ENCODE results near the gene RASA4B.
"Not testable (repeated sequence)": the region's sequence is repeated elsewhere in the genome, so short reads cannot be mapped to it uniquely, and the experiment has no call there.

RASA4B gene

DNA sequence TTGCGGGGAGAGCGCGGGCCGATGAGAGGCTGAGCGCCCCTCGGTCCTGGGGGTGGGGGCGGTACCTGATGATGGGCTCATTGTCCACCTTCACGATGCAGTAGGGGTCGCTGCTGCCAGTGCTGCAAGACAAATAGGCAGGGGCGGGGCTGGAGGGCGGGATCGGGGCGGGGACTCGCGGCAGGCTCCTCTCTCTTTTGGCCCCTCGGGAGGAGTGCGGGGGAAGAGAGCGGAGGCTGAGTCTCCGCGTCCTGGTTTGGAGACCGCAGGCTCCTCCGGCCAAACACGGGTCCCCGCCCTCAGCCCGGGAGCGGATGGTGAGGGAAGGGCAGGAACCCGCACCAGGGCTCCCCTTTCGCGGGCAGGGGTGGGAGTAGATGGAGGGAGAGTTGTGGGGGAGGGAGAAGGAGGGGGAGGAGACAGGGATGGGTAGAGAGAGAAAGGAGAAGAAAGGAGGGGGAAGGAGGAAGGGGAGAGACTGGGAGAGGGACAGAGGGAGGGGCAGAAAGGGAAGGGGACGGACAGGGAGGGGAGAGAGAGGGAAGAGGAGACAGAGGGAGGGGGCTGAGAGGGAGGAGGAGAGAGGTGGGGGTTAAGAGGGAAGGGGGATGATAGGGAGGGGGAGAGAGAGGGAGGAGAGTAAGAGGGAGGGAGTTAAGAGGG, 5.6 kb downstream of the RASA4B start:
- not testable (repeated sequence) for DNase-seq (ENCODE audit: low spot score)

DNA sequence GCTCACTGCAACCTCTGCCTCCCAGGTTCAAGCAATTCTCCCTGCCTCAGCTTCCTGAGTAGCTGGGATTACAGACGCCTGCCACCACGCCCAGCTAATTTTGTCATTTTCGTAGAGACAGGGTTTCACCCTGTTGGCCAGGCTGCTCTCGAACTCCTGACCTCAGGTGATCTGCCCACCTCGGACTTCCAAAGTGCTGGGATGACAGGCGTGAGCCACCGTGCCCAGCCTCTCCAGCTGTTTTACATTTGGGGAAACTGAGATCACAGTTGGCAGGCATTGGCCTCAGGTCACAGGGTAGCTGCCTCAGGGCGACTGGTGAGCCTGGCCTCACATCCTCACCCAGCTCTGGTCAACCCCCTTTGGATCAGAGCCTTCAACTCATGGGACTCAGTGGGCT, 7.0 kb downstream of the RASA4B start:
- not testable (repeated sequence) for DNase-seq (ENCODE audit: low spot score)

DNA sequence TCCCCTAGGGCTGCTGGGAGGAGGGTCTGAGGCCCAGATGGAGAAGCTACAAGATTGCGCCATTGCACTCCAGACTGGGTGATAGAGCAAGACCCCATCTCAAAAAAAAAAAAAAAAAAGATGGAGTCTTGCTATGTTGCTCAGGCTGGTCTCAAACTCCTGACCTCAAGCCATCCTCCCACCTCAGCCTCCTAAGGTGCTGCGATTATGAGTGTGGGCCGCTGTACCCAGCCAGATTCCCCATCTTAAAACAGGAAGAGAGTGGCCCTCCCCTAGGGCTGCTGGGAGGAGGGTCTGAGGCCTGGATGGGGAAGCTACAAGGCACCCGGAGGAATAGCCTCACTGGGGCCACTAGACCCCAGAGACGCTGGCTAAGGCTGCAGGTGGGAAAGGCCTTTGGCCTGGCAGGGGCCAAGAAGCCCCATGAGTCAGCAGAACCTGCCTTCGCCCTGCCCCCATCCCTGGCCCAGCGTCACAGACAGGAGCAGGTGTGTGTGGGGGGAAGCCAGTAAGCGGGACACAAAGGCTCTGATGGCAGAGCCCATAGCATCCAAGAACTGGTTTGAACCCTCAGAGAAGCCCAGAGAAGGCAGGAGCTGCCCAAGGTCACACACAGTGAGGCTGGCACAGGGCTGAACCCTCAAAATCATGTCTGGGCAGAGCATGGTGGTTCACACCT, 10.0 kb downstream of the RASA4B start:
- DNase-seq (ENCODE audit: low spot score), result not testable (repeated sequence)

DNA sequence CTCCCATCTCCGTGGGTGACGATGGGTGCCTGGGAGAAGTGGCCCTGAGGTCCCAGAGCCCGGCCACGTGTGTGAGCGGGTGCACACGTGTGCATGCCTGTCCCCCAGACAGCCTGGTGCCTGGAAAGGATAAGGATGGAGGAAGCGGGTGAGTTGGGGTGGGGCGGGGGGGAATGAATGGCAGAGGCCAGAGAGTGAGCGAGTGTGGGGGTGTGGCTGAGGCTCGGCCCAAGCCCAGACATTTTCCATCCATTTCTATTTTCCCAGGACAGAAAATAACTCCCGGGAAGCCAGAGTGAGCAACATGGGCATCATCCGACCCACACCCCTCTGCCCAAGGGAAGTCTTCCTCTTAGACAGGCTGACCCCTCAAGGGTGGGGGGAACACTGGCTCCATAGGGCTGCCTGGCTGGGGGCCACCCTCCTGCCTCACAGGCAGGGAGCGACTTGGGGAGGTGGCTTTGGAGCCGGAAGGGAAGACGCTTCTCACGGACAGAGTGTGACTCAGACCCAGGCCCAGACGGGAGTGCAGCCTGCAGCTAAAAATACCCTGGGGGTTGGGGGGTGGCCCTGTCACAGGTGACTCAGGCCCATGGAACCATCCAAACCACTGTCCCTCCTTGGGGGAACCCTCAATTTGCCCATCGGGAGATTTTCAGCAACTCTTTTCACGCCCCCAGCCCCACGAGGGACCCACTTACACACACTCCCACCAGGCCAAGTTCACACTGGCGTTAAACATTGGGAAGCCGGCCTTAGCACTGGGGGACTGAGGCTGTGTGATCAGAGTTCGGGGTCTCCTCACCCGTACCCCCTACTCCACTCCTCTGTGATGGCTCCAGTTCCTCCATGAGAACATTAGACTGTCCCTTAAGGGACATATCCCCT, 12.0 kb downstream of the RASA4B start:
- not testable (repeated sequence) for DNase-seq (ENCODE audit: low spot score)

DNA sequence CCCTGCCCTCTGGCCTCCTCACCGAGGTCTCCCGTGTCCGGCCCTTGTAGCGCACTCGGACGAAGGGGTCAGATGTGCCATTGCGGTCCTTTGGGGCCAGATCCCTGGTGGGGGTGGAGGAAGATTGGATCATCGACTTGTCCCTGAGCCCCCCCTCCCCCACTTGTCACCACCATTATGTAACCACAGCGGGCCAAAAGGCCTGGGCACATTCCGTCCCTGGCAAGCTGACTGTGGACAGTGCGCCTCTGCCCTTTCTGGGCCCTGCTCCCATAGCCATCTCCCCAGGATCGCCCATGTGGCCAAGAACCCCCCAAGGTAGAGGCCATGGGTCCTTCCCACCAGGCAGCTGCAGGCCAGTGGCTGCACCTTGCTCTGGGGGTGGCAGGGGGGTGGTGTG, 14.4 kb downstream of the RASA4B start:
- not testable (repeated sequence) for DNase-seq (ENCODE audit: low spot score)

DNA sequence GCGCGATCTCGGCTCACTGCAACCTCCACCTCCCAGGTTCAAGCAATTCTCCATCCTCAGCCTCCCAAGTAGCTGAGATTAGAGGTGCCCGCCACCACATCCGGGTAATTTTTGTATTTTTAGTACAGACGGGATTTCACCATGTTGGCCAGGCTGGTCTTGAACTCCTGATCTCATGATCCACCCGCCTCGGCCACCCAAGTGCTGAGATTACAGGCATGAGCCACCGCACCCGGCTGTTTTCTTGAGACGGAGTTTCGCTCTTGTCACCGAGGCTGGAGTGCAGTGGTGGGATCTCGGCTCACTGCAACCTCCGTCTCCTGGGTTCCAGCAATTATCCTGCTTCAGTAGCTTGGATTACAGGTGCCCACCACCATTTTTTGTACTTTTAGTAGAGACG, 19.3 kb downstream of the RASA4B start:
- not testable (repeated sequence) for DNase-seq (ENCODE audit: low spot score)

DNA sequence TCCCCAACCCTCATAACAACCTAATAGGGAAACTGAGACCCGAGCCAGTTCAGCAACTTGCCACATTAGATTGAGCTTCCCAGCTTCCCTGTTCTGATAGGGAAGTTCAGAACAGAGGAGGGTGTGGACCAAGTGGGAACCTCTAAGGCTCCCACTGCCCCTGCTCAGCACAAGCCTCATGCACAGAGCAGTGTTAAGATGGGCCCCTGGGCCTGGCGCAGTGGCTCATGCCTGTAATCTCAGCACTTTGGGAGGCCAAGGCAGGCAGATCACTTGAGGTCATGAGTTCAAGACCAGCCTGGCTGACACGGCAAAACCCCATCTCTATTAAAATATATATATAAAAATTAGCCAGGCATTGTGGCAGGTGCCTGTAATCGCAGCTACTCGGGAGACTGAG, 20.3 kb downstream of the RASA4B start:
- DNase-seq (ENCODE audit: low spot score), result not testable (repeated sequence)

DNA sequence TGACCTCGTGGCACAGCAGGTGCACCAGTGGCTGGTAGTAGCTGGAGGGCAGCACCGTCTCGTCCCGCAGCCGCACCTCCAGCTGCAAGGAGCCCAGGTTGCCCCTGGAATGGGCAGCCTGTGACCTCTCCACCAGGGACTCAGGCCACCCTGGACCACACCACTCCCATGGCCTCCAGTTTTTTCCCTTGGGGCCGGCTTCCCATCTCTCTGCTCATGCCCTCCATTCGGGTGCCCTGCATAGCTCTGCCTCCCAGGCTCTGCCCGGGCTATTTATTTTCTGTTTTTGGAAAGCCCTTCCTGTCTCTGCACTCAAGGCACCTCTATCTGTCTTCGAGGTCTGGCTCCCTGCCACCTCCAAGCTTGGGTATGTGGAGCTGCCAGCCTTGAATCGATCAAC, 20.7 kb downstream of the RASA4B start:
- DNase-seq (ENCODE audit: low spot score), result not testable (repeated sequence)

DNA sequence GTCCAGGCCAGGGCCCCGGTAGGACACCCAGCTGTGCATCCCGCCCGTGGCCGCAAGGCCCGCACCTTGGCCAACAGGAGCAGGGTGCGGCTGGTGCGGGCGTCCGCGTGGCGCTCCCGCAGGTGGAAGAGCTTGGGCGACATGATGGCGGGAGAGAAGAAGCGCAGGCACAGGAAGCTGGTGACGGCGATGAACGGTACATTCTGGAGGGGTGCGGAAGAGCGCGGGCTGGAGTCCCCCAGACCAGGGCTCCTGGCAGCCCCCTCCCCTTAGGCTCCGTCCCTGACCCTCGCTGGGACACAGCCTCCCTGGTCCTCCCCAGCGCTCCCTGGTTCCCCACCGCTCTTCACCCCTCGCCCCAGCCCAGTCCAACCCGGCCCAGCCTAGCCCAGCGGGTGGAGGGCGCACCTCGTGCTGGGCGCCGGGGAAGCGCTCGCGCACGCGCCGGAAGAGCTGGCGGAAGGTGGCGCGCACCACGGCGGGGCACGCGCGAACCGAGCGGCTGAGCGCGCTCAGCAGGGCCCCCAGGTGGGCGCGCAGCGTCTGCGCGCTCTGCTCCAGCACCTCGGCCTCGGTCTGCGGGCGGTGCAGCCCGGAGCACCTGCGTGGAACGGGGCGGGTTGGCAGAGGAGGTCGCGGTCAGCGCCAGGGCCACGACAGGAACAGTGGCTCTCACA, 23.0 kb downstream of the RASA4B start:
- not testable (repeated sequence) for DNase-seq (ENCODE audit: low spot score)

DNA sequence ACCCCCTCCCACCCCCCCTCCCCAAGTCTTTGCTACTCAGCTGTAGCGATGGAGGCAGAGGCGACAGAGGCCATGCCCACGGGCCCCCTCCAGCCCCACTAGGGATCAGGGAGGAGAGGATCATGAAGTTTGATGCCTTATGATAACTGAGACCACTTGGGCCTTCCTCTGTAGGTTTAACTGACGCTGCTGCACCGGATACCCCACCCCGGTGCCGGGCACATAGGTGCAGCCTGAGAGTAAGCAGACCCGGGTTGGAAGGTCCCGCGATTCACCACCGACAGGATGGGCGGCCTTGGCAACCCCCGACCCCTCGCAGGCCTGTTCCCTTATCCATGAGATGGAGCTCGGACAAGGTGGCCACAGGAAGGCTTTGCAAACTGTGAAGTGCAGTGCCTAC, 23.6 kb downstream of the RASA4B start:
- DNase-seq (ENCODE audit: low spot score), result not testable (repeated sequence)

DNA sequence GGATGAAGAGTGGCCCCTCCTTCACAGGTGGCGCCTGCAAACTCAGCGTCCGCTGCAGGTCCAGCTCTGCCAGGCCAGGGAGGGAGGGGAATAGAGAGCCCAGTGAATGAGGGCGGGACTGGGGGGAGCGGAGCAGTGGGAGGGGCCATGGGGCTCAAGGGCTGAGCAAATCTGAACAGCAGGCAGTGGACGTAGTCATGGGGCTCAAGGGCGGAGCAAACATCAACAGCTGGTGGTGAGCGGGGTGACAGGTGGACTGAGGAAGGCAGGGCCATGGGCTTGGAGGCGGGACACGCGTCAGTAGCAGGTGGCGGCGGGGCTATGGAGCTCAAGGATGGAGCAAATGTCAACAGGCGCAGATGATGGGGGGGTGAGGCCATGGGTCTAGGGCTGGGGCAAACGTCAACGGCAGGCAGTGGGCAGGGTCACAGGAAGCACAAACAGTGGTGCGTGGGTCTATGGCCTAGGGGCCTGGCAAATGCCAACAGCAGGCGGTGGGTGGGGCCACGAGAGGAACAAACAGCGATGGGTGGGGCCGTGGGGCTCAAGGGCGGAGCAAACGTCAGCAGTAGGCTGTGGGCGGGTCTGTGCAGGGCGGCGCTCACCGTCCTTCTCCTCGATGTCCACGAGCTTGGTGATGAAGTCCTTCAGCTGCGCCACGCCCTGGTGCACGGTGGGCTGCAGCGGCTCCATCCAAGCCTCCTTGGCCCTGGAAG, 24.2 kb downstream of the RASA4B start:
- DNase-seq (ENCODE audit: low spot score), result not testable (repeated sequence)

DNA sequence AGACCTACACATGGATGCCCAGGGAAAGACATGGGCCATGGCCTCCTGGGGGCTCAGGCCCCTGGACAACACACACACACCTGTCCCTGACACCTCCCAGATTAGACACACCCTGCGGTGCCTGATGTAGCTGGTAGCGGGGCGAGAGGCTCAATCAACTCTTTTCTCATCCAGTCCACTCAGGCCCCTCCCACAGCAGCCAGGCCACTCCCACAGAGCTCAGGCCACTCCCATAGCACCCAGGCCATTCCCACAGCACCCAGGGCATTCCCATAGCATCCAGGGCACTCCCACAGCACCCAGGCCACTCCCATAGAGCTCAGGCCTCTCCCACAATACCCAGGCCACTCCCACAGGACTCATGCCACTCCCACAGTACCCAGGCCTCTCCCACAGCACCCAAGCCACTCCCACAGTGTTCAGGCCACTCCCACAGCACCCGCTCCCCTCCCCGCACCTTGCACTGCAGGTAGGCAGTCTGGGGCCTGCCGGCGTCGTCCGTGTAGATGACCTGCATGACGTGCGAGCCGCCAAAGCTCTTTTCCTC, 27.0 kb downstream of the RASA4B start:
- not testable (repeated sequence) for DNase-seq (ENCODE audit: low spot score)

DNA sequence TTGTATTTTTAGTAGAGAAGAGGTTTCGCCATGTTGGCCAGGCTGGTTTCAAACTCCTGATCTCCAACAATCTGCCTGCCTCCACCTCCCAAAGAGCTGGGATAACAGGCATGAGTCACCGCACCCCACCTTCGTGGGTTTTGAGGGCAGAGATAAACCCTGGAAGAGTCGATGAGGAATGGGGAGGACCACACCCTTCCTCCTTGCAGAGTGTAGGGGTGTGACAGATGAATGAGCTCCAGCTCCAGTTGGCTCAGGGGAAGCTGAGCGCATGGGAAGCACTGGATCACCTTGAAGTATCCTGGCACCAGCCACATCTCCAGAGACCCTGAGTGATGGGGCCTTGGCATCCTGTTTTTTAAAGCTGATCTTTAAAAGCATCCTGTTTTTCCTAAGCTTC, 33.3 kb downstream of the RASA4B start:
- DNase-seq (ENCODE audit: low spot score), result not testable (repeated sequence)

DNA sequence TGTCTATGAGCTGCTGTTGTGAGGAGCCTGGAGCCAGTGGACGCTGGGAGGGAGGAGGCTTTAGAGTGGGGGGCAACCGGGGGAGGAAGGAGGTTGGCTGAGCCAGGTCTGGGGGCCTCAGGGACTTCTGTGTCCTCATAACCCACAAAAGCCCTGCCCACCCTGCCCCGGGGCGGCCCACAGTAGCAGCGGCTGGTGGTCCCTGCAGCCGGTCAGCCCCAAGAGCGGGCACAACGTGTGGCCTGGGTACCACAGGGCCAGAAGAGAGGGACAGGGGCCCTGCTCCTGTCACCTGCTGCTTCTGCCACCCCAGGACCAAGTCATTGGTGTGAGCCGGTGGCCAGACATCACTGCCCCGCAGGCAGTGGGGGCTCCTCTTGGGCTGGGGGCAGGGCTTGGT, 35.6 kb downstream of the RASA4B start:
- DNase-seq (ENCODE audit: low spot score), result not testable (repeated sequence)

DNA sequence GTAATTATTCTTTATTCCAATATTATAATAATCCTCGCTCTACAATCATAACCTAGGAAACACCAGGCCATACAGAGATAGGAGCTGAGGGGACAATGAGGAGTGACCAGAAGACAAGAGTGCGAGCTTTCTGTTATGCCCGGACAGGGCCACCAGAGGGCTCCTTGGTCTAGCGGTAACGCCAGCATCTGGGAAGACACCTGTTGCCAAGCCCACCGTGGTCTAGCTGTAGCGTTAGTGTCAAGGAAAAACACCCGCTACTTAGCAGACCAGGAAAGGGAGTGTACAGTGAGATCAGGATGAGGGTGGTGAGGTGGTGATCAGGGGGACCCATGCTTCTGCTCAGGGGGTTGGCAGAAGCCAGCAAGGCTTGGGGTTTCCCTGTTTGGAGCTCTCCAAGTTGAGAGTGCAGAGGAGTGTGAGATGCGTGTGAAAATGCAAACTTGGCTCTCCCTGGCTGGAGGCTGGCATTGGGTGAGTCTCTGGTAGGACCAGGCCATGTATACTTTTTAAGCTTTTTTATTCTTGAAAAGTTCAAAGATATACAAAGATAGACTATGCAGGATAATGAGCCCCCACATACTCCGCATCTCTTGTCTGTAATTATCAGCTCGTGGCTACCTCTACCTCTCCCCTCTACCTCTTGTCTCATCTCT, 37.5 kb downstream of the RASA4B start:
- not testable (repeated sequence) for DNase-seq (ENCODE audit: low spot score)

DNA sequence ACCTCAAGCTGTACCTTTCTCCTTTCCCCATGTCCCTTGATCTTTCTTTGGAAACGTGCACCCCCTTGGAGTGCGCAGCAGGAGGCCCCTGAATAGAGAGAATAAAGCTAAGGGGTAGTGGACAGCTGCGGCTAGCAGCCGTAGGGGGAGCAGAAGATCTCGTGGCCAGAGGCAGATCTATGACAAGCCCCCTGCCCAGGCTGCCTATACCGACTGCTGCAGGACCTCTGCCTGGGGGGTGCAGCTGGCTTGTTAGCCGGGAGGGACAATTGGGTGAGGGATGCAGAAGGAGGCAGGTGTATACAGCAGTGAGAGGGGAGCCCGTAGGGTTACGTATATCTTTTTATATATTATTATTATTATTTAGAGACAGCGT, 38.4 kb downstream of the RASA4B start:
- not testable (repeated sequence) for DNase-seq (ENCODE audit: low spot score)

DNA sequence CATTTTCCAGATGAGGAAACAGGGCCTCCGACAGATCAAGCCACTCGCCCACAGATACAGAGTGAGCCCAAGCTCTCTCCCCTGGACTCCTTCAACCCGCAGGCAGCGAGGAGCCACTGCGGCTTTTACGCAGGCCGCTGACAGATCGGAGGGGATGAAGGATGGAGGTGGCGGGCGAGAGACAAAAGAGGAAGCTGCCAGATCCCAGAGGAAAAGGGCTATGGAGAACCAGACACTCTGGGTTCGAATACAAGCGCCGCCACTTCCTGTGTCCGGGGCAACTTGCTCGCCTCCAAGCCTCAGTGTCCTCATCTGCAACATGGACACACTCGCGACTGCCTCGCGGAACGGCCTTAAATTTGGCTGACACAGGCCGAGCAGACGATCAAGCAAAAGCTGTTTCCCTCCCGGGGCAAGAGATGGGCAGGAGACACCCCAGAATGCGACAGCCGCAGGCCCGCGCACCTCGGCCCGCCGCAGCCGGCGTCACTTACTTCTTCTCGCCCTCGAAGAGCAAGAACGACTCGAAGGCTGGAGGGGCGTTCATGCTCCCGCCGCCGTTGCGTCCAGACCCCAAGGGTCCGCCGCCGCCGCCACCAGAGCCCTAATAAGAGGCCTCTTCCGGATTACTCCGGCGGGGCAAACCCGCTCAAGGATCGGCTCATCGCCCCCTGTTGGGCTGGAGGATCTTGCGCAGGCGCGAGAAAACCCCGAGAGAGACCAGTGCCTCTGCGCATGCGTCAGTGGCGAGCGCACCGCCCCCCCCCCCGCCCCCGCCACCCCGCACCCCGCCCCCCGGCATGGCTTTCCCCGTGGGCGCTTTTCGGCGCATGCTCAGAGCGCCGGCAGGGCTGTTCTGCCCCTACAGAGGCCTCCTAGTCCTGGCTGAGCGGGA, 39.0 kb downstream of the RASA4B start, which contains the start of gene POLR2J:
POLR2J (minus strand) TSS at position 609 of the 895 bp plus-strand sequence; CDS start at position 547, 62 bp downstream.
- DNase-seq (ENCODE audit: low spot score), result not testable (repeated sequence)

DNA sequence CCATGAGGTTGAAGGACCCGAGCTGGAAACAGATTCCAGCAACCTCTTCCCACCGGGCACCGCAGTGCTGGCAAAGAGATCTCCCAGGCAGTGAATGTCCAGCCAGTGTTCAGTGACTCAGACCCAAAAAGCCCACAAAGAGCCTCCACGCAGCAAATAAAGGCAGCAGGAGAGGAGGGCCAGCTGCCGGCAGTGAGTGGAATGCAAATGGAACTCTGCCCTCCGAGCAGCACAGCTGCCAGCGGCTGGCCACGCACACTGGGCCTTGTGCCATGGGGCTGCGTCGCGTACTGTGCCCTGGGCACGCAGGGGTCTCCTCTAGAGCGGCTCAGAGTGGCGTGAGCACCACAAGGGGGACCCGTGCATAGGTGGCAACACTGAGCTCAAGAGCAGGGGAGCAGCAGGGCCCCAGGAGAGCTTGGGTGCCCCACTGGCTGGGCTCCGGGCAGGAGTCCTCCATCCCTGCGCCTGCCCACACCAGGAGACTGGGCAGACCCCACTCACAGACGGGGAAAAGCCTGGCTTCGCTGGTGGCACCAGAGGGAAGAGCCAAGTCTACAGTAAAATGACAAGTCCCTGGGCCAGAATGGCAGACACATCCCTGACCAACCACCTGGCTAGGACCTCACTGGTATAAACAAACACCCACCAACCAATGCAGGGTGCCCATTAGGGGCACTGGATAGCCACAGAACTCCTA, 42.7 kb downstream of the RASA4B start:
- DNase-seq (ENCODE audit: low spot score), result not testable (repeated sequence)

DNA sequence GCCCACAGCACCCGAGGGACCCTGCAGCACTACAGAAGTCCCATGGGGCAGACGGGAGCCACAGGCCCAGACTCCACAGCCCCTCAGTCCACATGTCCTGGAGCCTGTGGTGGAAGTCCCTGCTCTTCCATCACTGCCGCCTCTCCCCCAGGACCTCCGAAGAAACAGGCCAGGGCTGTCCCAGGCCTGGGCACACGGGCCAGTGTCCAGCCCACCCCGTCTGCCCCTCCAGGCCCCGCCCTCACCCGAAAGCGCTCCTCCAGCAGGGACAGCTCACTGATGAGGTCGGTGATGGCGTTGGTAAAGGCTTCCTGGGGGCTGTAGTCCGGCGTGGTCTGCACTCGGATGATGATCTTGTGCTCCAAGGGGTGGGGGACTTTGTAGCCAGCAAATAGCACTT, 43.5 kb downstream of the RASA4B start:
- not testable (repeated sequence) for DNase-seq (ENCODE audit: low spot score)
